H1 (cell line): Measurements from ENCODE around the gene VEGFC. TPM values are rescaled to one million over a fixed set of nuclear protein-coding genes. Genes with fewer than 3 reads are reported as not detected.

Experiments used
- BCL11A ChIP-seq, 2 experiments: IDR thresholded peaks; one replicate each; pipeline ENCODE4 v1.6.1; 2011; ENCODE audit warnings: low read depth in 2 of 2, low read length in 2 of 2, mild to moderate bottlenecking in 2 of 2
- CBX5 ChIP-seq: fragments of 300-800, 300-1000 bp; sonication (generic); IDR thresholded peaks from 2 replicates; pipeline ENCODE4 v1.7.1; 2016; ENCODE audit warnings: antibody characterized with exemption, low read length, low read depth
- CHD7 ChIP-seq: fragments of 300-600 bp; sonication (generic); IDR thresholded peaks from 2 replicates; pipeline ENCODE4 v1.7.1; 2012; ENCODE audit warnings: low read length, moderate library complexity, mild to moderate bottlenecking, inconsistent platforms; ENCODE audit not compliant: insufficient replicate concordance
- JUND ChIP-seq: IDR thresholded peaks from 2 replicates; pipeline ENCODE4 v1.6.1; 2011; ENCODE audit warnings: mild to moderate bottlenecking, improper control_type of control experiment, low read length
- KDM4A ChIP-seq: IDR thresholded peaks from one replicate; pipeline ENCODE4 v1.7.1; 2012; ENCODE audit warnings: low read depth, mild to moderate bottlenecking, moderate library complexity, low read length, inconsistent platforms; ENCODE audit not compliant: severe bottlenecking
- TCF12 ChIP-seq: IDR thresholded peaks from 2 replicates; pipeline ENCODE4 v1.6.1; 2011; ENCODE audit warnings: low read depth, mild to moderate bottlenecking, low read length
- polyA plus RNA-seq, 7 experiments: library from polyadenylated mRNA; depleted of rRNA in 3 of 7; stranded (reverse) in 5 of 7; unstranded in 2 of 7; fragments of >200 nt in 5 of 7; fragments of 200-250 nt in 2 of 7; gene quantifications; 1 replicate in 5 of 7; 2 replicates in 1 of 7; 4 replicates in 1 of 7; pipeline versions ENCODE4 v1.2.1 to v1.2.3, GENCODE V29; 2011 to 2013; ENCODE audit warnings: missing spikeins in 2 of 7, mixed read lengths in 2 of 7
- total RNA-seq: library from RNA; stranded (reverse); fragmentation: NEBNext Ultra II Directional; extraction: Animal tissue kit (Norgen Biotek cat#: 25700); gene quantifications from 2 replicates; pipeline ENCODE4 v1.2.1, GENCODE V29; 2021

The VEGFC gene
- total and polyA plus RNA-seq, 2 of the 8 experiments (the other 6 are each of a cell fraction or from before 2014, with no cell fraction given): 0.53 to 1.4 TPM

GRCh38 chr4:176814770-176815169, 22.0 kb upstream of the VEGFC start (continued):
- no peak for TF ChIP-seq CHD7
- no peak for TF ChIP-seq JUND
- TF ChIP-seq BCL11A (IDR thresholded peaks at IDR 0.05; ENCODE audit: low read depth in 2 of 2, low read length in 2 of 2): no peak
- TF ChIP-seq KDM4A: no peak
- no peak for TF ChIP-seq TCF12
- TF ChIP-seq CBX5: no peak
